ENCODE measurements around the gene TCAP. TPM values are rescaled to one million over a fixed set of nuclear protein-coding genes. Genes with fewer than 3 reads are reported as not detected.
"Not testable (repeated sequence)": the region's sequence is repeated elsewhere in the genome, so short reads cannot be mapped to it uniquely, and the experiment has no call there.

TCAP gene
- total RNA-seq, 2 experiments from 2014 or later: 1.3 to 1.8 TPM

DNA sequence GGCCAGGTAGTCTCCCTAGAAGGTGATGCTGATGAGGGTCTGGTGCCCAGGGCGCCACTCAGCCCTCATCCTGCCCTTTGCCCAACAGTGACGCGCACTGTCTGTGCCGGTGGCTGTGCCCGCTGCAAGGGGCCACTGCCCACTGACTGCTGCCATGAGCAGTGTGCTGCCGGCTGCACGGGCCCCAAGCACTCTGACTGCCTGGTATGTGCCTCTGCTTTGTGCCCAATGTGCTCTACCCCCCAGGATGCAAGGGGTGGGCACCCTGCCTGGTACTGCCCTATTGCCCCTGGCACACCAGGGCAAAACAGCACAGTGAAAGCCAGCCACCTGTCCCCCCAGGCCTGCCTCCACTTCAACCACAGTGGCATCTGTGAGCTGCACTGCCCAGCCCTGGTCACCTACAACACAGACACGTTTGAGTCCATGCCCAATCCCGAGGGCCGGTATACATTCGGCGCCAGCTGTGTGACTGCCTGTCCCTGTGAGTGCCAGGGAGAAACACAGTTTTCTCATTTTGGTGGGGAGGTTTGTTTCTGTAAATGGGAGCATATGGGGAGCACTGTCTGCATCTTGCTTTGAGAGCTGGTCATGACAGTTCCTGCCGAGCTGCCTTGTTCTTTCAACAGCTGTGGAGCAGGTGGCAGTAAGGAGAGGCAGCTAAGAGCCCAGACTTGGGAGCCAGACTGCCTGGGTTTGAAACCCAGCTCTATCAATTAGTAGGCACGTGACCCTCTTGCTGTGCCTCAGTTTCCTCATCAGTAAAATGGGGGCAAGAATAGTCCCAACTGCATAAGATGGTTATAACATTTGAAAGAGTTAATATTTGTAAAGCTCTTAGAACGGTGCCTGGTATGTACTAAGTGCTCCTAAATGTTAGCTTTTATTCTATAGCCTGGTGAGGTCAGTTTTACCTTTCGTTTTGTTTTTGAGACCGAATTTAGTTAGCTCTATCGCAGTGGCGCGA, 45.1 kb downstream of the TCAP start:
- Mint-ChIP-seq H3K4me3 (no peak overlapping the region), H3K27me3 (ENCODE audit: low read depth) (no peaks in the 10 kb centered on the region), H3K4me1 (ENCODE audit: low read depth) (peaks cover 10% of the 10 kb centered on the region), H3K36me3 (ENCODE audit: low read depth) (no peaks in the 10 kb centered on the region), H3K9me3 (ENCODE audit: insufficient read depth) (no peaks in the 10 kb centered on the region), H3K27ac (no peak overlapping the region)
- DNase-seq: no peak
- POLR2A ChIA-PET: interaction anchor here (1.0 kb wide), 1 partner anchor 23 kb away, joined by 3 read pairs; the partner anchor contains the start of gene PGAP3
- ATAC-seq: no peak
- CTCF ChIA-PET: interaction anchor here (1.4 to 2.6 kb wide), 2 partner anchors 20 to 89 kb away, joined by 4 to 9 read pairs; partner anchors contain the start of gene MIEN1

DNA sequence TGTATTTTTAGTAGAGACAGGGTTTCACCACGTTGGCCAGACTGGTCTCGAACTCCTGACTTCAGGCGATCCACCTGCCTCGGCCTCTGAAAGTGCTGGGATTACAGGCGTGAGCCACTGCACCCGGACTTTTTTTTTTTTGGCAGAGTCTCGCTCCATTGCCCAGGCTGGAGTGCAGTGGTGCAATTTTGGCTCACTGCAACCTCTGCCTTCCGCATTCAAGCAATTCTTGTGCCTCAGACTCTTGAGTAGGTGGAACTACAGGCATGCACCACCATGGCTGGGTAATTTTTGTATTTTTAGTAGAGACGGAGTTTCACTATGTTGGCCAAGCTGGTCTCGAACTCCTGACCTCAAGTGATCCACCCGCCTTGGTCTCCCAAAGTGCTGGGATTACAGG, 45.9 kb downstream of the TCAP start:
- not testable (repeated sequence) for H3K36me3 Mint-ChIP-seq (ENCODE audit: low read depth); ATAC-seq; H3K9me3 Mint-ChIP-seq (ENCODE audit: insufficient read depth); DNase-seq; H3K27me3 Mint-ChIP-seq (ENCODE audit: low read depth); H3K4me3 Mint-ChIP-seq; H3K27ac Mint-ChIP-seq
- CTCF ChIA-PET: interaction anchor here (1.4 to 2.6 kb wide), 2 partner anchors 19 to 90 kb away, joined by 4 to 9 read pairs; partner anchors contain the start of gene MIEN1
- POLR2A ChIA-PET: interaction anchor here (1.0 kb wide), 1 partner anchor 23 kb away, joined by 3 read pairs; the partner anchor contains the start of gene PGAP3
- H3K4me1 Mint-ChIP-seq (ENCODE audit: low read depth): peaks cover 10% of the 10 kb centered on the region

DNA sequence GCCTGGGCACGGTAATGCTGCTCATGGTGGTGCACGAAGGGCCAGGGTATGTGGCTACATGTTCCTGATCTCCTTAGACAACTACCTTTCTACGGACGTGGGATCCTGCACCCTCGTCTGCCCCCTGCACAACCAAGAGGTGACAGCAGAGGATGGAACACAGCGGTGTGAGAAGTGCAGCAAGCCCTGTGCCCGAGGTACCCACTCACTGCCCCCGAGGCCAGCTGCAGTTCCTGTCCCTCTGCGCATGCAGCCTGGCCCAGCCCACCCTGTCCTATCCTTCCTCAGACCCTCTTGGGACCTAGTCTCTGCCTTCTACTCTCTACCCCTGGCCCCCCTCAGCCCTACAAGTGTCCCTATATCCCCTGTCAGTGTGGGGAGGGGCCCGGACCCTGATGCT, 46.7 kb downstream of the TCAP start:
- H3K27me3 Mint-ChIP-seq (ENCODE audit: low read depth): no peaks in the 10 kb centered on the region
- no peaks in the 10 kb centered on the region for H3K9me3 Mint-ChIP-seq (ENCODE audit: insufficient read depth)
- ChIA-PET CTCF (interaction anchor here (2.6 kb wide), 1 partner anchor 18 kb away, joined by 9 read pairs; the partner anchor contains the start of gene MIEN1), POLR2A (no interaction called here)
- no peaks in the 10 kb centered on the region for H3K36me3 Mint-ChIP-seq (ENCODE audit: low read depth)
- DNase-seq (no peak), ATAC-seq (no peak)
- no peak overlapping the region for H3K27ac Mint-ChIP-seq
- H3K4me3 Mint-ChIP-seq: no peak overlapping the region
- H3K4me1 Mint-ChIP-seq (ENCODE audit: low read depth): peaks cover 6% of the 10 kb centered on the region

GRCh38 chr17:39714234-39714633, 49.1 kb downstream of the TCAP start:
- no peaks in the 10 kb centered on the region for H3K36me3 Mint-ChIP-seq (ENCODE audit: low read depth)
- no peaks in the 10 kb centered on the region for H3K9me3 Mint-ChIP-seq (ENCODE audit: insufficient read depth)
- ATAC-seq (no peak), DNase-seq (no peak)
- H3K27ac Mint-ChIP-seq: no peak overlapping the region
- no peaks in the 10 kb centered on the region for H3K4me1 Mint-ChIP-seq (ENCODE audit: low read depth)
- H3K4me3 Mint-ChIP-seq: no peak overlapping the region
- H3K27me3 Mint-ChIP-seq (ENCODE audit: low read depth): no peaks in the 10 kb centered on the region
- ChIA-PET POLR2A (no interaction called here), CTCF (interaction anchor here (1.0 to 1.6 kb wide), 2 partner anchors 17 to 93 kb away, joined by 3 to 5 read pairs; no protein-coding TSS in a partner anchor)

DNA sequence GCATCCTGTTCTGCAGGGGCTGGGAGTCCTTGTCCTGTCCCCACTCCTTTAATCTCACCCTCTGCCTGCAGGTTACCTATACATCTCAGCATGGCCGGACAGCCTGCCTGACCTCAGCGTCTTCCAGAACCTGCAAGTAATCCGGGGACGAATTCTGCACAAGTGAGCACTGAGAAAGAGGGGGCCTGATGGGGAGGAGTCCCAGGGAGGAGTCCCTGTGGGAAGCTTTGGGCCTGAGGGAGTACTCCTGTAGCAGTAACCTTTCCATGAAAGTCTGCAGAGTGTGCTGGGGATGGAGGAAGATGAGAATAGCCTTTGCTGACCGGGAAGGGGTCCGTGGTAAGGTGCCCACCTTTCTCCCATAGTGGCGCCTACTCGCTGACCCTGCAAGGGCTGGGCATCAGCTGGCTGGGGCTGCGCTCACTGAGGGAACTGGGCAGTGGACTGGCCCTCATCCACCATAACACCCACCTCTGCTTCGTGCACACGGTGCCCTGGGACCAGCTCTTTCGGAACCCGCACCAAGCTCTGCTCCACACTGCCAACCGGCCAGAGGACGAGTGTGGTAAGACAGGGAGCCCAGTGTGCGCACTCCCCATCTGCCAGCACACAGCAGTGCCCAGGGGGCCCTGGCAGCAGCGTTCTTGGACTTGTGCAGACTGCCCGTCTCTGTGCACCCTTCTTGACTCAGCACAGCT, 50.4 kb downstream of the TCAP start:
- POLR2A ChIA-PET: interaction anchor here (1.3 kb wide), 1 partner anchor 14 kb away, joined by 3 read pairs; the partner anchor contains the start of gene MIEN1
- no peak overlapping the region for H3K27ac Mint-ChIP-seq
- ATAC-seq (no peak), DNase-seq (no peak)
- no peaks in the 10 kb centered on the region for H3K9me3 Mint-ChIP-seq (ENCODE audit: insufficient read depth)
- no peaks in the 10 kb centered on the region for H3K36me3 Mint-ChIP-seq (ENCODE audit: low read depth)
- H3K27me3 Mint-ChIP-seq (ENCODE audit: low read depth): no peaks in the 10 kb centered on the region
- CTCF ChIA-PET: interaction anchor here (1.0 to 1.2 kb wide), 2 partner anchors 92 to 94 kb away, joined by 3 to 4 read pairs; no protein-coding TSS in a partner anchor
- H3K4me3 Mint-ChIP-seq: no peak overlapping the region
- no peaks in the 10 kb centered on the region for H3K4me1 Mint-ChIP-seq (ENCODE audit: low read depth)

Other genes starting within 250 kb of the TCAP start
- gene MED1, start 214.1 kb upstream of the TCAP start, total RNA-seq: 10 to 100 TPM; 52.8 to 53.2 TPM
- gene CDK12, start 203.9 kb upstream of the TCAP start, total RNA-seq: 10 to 100 TPM; 77.5 TPM
- not detected for gene NEUROD2, start 57.4 kb upstream of the TCAP start, total RNA-seq
- gene PPP1R1B, start 38.4 kb upstream of the TCAP start, total RNA-seq: not detected
- 10 to 100 TPM; 69.0 to 72.1 TPM for gene STARD3, start 28.2 kb upstream of the TCAP start, total RNA-seq
- gene PNMT, start 3.1 kb downstream of the TCAP start, total RNA-seq: not detected
- 10 to 100 TPM; 12.3 to 14.7 TPM for gene PGAP3, start 22.7 kb downstream of the TCAP start, total RNA-seq
- gene ERBB2, start 34.7 kb downstream of the TCAP start, total RNA-seq: 1 to 10 TPM; 2.1 to 3.0 TPM
- gene MIEN1, start 65.2 kb downstream of the TCAP start, total RNA-seq: 10 to 100 TPM; 44.0 to 44.6 TPM
- under 1 TPM in 1 of 2 experiments, not detected in 1; 0.37 TPM for gene GRB7, start 72.6 kb downstream of the TCAP start, total RNA-seq
- gene IKZF3, start 199.0 kb downstream of the TCAP start, total RNA-seq: 10 to 100 TPM; 31.1 to 31.9 TPM
- not detected for gene ZPBP2, start 202.9 kb downstream of the TCAP start, total RNA-seq

All from activated CD8-positive, alpha-beta T cell treated with anti-CD3 and anti-CD28 coated beads, Interleukin-2, amount 10 ng/mL, durations not matched to agents 7 days and 5 days (primary cell).